Osteoblast (primary cell): ENCODE results near the gene NMD3. TPM values are rescaled to one million over a fixed set of nuclear protein-coding genes. Genes with fewer than 3 reads are reported as not detected.

Experiments used
- DNase-seq: peaks from one replicate; pipeline ENCODE4 v3.0.0; 2011; ENCODE audit warnings: low spot score, mixed read lengths; ENCODE audit not compliant: insufficient read length; ENCODE audit errors: missing footprints
- H2AFZ ChIP-seq: 2 replicates; pipeline ENCODE4 v1.6.0; 2011; ENCODE audit warnings: mild to moderate bottlenecking, low read length
- H3K27ac ChIP-seq: 2 replicates; pipeline ENCODE4 v1.5.1; 2011; ENCODE audit warnings: mild to moderate bottlenecking, low read depth, low read length, moderate library complexity
- H3K27me3 ChIP-seq: 2 replicates; pipeline ENCODE4 v1.6.0; 2012; ENCODE audit warnings: mild to moderate bottlenecking, control low read depth, inconsistent platforms, low read length, moderate library complexity; ENCODE audit not compliant: insufficient read depth
- H3K36me3 ChIP-seq: 2 replicates; pipeline ENCODE4 v1.5.1; 2011; ENCODE audit warnings: mild to moderate bottlenecking, low read length, control low read depth, moderate library complexity; ENCODE audit not compliant: insufficient read depth
- H3K4me1 ChIP-seq: 2 replicates; pipeline ENCODE4 v1.5.1; 2011; ENCODE audit warnings: mild to moderate bottlenecking, low read length, control low read depth, moderate library complexity; ENCODE audit not compliant: insufficient read depth
- H3K4me2 ChIP-seq: 2 replicates; pipeline ENCODE4 v1.6.0; 2011; ENCODE audit warnings: mild to moderate bottlenecking, low read length; ENCODE audit not compliant: insufficient read depth
- H3K4me3 ChIP-seq: fragments of 200-600 bp; sonication (generic); 3 replicates; pipeline ENCODE4 v1.5.1; 2012; ENCODE audit warnings: mild to moderate bottlenecking, low read length, inconsistent platforms; ENCODE audit not compliant: insufficient read depth
- H3K79me2 ChIP-seq: 2 replicates; pipeline ENCODE4 v1.6.0; 2012; ENCODE audit warnings: mild to moderate bottlenecking, low read length, control low read depth, inconsistent platforms; ENCODE audit not compliant: insufficient read depth
- H3K9me3 ChIP-seq: 2 replicates; pipeline ENCODE4 v1.5.1; 2011; ENCODE audit warnings: low read depth, low read length, control low read depth
- H4K20me1 ChIP-seq: 2 replicates; pipeline ENCODE4 v1.6.0; 2012; ENCODE audit warnings: mild to moderate bottlenecking, low read length, control low read depth; ENCODE audit not compliant: insufficient read depth
- total RNA-seq: library from RNA; depleted of rRNA; stranded (reverse); fragments of >200 nt; gene quantifications from 2 replicates; pipeline ENCODE4 v1.2.3, GENCODE V29; 2012
- TF ChIP-seq, protein P1 (sequence below): IDR thresholded peaks from 2 replicates; pipeline ENCODE4 v1.5.1; 2011; ENCODE audit warnings: mild to moderate bottlenecking, low read depth, low read length, moderate library complexity; ENCODE audit errors: extremely low read depth

Gene NMD3
- total RNA-seq, 1 donor, result 118 TPM

DNA sequence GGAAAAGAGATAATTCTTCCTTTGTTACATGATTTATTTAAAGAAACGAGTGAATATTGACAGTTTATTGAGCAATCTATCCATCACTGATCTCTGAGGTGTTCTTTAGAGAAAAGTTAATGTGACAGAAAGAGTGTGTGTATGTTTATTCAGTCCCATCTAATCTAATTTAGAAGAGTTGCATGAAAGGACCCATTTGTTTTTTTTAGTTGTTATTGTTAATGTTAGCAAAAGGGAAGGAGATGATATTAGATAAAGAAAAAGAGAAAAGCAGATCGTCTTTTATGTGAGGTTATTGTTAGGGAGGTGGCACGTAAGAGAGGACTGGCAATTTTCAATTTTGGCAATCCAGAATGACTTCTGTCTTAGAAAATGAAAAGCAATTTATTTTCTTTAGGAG lies 46.5 kb downstream of the NMD3 start:
- H2AFZ ChIP-seq, result no peak overlapping the region
- no peaks in the 10 kb centered on the region for H3K27me3 ChIP-seq
- no peaks in the 10 kb centered on the region for H3K79me2 ChIP-seq
- no peak overlapping the region for H3K4me2 ChIP-seq
- no peaks in the 10 kb centered on the region for H3K36me3 ChIP-seq
- H4K20me1 ChIP-seq, result no peaks in the 10 kb centered on the region
- no peak overlapping the region for H3K27ac ChIP-seq
- no peak overlapping the region for H3K4me3 ChIP-seq
- H3K4me1 ChIP-seq, result peaks cover 32% of the 10 kb centered on the region
- TF ChIP-seq, protein P1, sequence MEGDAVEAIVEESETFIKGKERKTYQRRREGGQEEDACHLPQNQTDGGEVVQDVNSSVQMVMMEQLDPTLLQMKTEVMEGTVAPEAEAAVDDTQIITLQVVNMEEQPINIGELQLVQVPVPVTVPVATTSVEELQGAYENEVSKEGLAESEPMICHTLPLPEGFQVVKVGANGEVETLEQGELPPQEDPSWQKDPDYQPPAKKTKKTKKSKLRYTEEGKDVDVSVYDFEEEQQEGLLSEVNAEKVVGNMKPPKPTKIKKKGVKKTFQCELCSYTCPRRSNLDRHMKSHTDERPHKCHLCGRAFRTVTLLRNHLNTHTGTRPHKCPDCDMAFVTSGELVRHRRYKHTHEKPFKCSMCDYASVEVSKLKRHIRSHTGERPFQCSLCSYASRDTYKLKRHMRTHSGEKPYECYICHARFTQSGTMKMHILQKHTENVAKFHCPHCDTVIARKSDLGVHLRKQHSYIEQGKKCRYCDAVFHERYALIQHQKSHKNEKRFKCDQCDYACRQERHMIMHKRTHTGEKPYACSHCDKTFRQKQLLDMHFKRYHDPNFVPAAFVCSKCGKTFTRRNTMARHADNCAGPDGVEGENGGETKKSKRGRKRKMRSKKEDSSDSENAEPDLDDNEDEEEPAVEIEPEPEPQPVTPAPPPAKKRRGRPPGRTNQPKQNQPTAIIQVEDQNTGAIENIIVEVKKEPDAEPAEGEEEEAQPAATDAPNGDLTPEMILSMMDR, result no peak
- H3K9me3 ChIP-seq, result no peaks in the 10 kb centered on the region
- no peak for DNase-seq

DNA sequence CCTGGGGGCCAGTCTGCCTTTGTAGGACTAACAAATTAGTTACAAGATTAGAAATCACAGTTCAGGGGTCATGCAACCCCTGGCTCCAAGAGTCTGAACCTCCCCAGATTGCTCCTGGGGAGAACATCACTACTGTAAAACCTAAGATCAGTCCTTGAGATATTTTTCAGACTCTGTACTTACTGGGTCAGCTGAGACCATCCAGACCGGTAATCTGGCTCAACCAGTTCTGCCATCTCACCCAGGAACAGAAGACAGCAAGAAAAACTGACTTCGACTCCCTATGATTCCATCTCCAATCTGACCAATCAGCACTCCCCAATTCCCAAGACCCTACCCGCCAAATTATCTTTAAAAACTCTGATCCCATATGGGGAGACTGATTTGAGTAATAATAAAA lies 47.5 kb downstream of the NMD3 start:
- Histone ChIP-seq H3K79me2 (no peaks in the 10 kb centered on the region), H4K20me1 (no peaks in the 10 kb centered on the region), H2AFZ (no peak overlapping the region), H3K4me3 (no peak overlapping the region), H3K4me2 (no peak overlapping the region), H3K27ac (no peak overlapping the region), H3K4me1 (peaks cover 24% of the 10 kb centered on the region), H3K36me3 (no peaks in the 10 kb centered on the region), H3K27me3 (no peaks in the 10 kb centered on the region), H3K9me3 (no peaks in the 10 kb centered on the region)
- DNase-seq, result no peak
- TF ChIP-seq, protein P1, result no peak

DNA sequence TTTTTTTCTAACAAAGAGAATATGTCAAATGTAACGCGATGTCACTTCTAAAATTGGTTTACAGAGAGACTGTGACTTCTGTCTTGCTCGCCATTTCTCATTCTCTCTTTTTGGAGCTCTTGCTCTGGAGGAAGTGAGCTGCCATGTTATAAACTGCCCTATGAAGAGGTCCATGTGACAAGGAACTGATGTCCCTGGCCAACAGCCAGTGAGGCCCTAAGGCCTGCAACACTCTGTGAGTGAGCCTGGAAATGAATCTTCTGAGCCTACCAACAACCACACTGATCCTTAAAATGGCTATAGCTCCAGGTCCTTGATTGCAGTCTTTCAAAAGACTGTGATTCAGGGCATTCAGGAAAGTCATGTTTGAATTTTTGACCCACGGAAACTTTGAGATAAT lies 49.9 kb downstream of the NMD3 start:
- no peak overlapping the region for H3K4me3 ChIP-seq
- H3K4me1 ChIP-seq, result peaks cover 7% of the 10 kb centered on the region
- H3K27me3 ChIP-seq, result no peaks in the 10 kb centered on the region
- TF ChIP-seq, protein P1, result no peak
- no peak for DNase-seq
- no peak overlapping the region for H2AFZ ChIP-seq
- no peaks in the 10 kb centered on the region for H4K20me1 ChIP-seq
- no peaks in the 10 kb centered on the region for H3K79me2 ChIP-seq
- H3K27ac ChIP-seq, result no peak overlapping the region
- H3K36me3 ChIP-seq, result peaks cover 4% of the 10 kb centered on the region
- no peak overlapping the region for H3K4me2 ChIP-seq
- no peaks in the 10 kb centered on the region for H3K9me3 ChIP-seq

DNA sequence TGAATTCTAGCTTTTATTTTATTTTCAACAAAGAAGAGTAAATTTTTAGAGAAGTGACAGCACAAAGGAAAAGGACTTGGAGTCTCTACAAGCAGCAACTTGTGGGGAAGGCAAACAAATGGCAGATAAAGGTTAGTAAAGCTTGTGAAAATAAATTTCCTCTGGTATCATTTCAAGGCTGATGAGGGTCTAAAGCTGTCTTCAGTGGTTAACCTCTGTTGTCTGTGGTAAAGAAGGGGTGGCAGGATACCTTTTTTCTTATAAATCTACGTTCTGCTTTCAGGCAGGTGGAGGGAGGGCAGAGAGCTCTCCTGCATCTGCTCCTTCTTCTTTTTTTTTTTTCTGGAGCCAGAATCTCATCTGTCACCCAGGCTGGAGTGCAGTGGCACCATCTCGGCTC lies 50.5 kb downstream of the NMD3 start:
- Histone ChIP-seq H3K36me3 (peaks cover 4% of the 10 kb centered on the region), H2AFZ (no peak overlapping the region), H3K27ac (no peak overlapping the region), H3K4me1 (peaks cover 3% of the 10 kb centered on the region), H3K79me2 (no peaks in the 10 kb centered on the region), H3K9me3 (no peaks in the 10 kb centered on the region), H3K27me3 (no peaks in the 10 kb centered on the region), H3K4me2 (no peak overlapping the region), H3K4me3 (no peak overlapping the region), H4K20me1 (no peaks in the 10 kb centered on the region)
- TF ChIP-seq, protein P1, result no peak
- no peak for DNase-seq
